Tibial nerve (tissue), 4 donors: Measurements from ENCODE around the gene MAP3K15. TPM values are rescaled to one million over a fixed set of nuclear protein-coding genes. Genes with fewer than 3 reads are reported as not detected.
A peak's percentile ranks its signal among the peaks of the same experiment; 100 is the strongest.

ENCODE experiments used
- DNase-seq, 2 donors: peaks; one replicate each; pipeline ENCODE4 v3.0.0-alpha.2; 2019; ENCODE audit warnings: low spot score in 2 of 2
- H3K27ac ChIP-seq, 4 donors: fragments of 200-600 bp; sonication (generic) in 3 of 4; one replicate each; pipeline ENCODE4 v1.5.1; 2017 to 2019; ENCODE audit warnings: mild to moderate bottlenecking in 1 of 4
- H3K27me3 ChIP-seq, 2 donors: fragments of 200-600 bp; sonication (generic) in 1 of 2; one replicate each; pipeline versions ENCODE4 v1.5.1 to v1.6.0; 2017 to 2019
- H3K36me3 ChIP-seq, 3 donors: fragments of 200-600 bp; sonication (generic); one replicate each; pipeline ENCODE4 v1.5.1; 2018 to 2019
- H3K4me1 ChIP-seq, 4 donors: fragments of 200-600 bp; sonication (generic) in 3 of 4; one replicate each; pipeline ENCODE4 v1.5.1; 2017 to 2019
- H3K4me3 ChIP-seq, 4 donors: fragments of 200-600 bp; sonication (generic) in 3 of 4; one replicate each; pipeline ENCODE4 v1.5.1; 2017 to 2019; ENCODE audit warnings: mild to moderate bottlenecking in 1 of 4, moderate library complexity in 1 of 4
- H3K9me3 ChIP-seq, 4 donors: fragments of 200-600 bp; sonication (generic) in 3 of 4; one replicate each; pipeline ENCODE4 v1.5.1; 2017 to 2019
- CTCF ChIP-seq, 5 experiments: fragments of 200-600 bp in 3 of 5; fragments of 450-650 bp in 2 of 5; sonication (generic) in 3 of 5; IDR thresholded peaks; one replicate each; pipeline ENCODE4 v1.5.1; 2016 to 2019; ENCODE audit warnings: antibody characterized with exemption in 5 of 5, mild to moderate bottlenecking in 3 of 5, moderate library complexity in 2 of 5
- EP300 ChIP-seq, 2 donors: sonication (generic); formaldehyde crosslinking; IDR thresholded peaks; one replicate each; pipeline ENCODE4 v1.6.1; 2017; ENCODE audit warnings: antibody characterized with exemption in 2 of 2, mild to moderate bottlenecking in 1 of 2
- POLR2A ChIP-seq, 2 donors: fragments of 450-650 bp; IDR thresholded peaks; one replicate each; pipeline ENCODE4 v1.6.1; 2017; ENCODE audit warnings: antibody characterized with exemption in 2 of 2, mild to moderate bottlenecking in 2 of 2, moderate library complexity in 2 of 2
- WGBS, 2 donors: methylation state at CpG; one replicate each; pipeline ENCODE4 v1.1.5; 2018; 5-methylcytosine and 5-hydroxymethylcytosine counted together
- total RNA-seq, 4 donors: library from RNA; depleted of rRNA; stranded (reverse); fragments of >200 nt; gene quantifications; one replicate each; pipeline ENCODE4 v1.1.0, GENCODE V29; 2016

MAP3K15 gene
- total RNA-seq, 4 donors from 2014 or later = not detected

- DNase-seq = no peak
- no peaks in the 10 kb centered on the region for H3K9me3 ChIP-seq
- no peaks in the 10 kb centered on the region for H3K36me3 ChIP-seq
- H3K4me1 ChIP-seq = no peaks in the 10 kb centered on the region
- no peaks in the 10 kb centered on the region for H3K27me3 ChIP-seq
- H3K4me3 ChIP-seq = no peak overlapping the region
- H3K27ac ChIP-seq = no peak overlapping the region
- TF ChIP-seq EP300 (IDR thresholded peaks at IDR 0.05) (no peak), CTCF (IDR thresholded peaks at IDR 0.05) (no peak), POLR2A (IDR thresholded peaks at IDR 0.05) (no peak)
- 59 to 83% methylated on average over 1 of the region's 1 CpG for WGBS, 2 donors
Measured at GRCh38 chrX:19560611-19561010, 45.3 kb upstream of the MAP3K15 start.

GRCh38 chrX:19557822-19558221 lies 42.5 kb upstream of the MAP3K15 start:
- TF ChIP-seq POLR2A (IDR thresholded peaks at IDR 0.05) (no peak), CTCF (IDR thresholded peaks at IDR 0.05) (no peak), EP300 (IDR thresholded peaks at IDR 0.05) (no peak)
- H3K4me1 ChIP-seq = no peaks in the 10 kb centered on the region
- no peaks in the 10 kb centered on the region for H3K36me3 ChIP-seq
- WGBS, 2 donors = 74 to 92% methylated on average over 2 of the region's 2 CpGs
- no peaks in the 10 kb centered on the region for H3K27me3 ChIP-seq
- H3K4me3 ChIP-seq = no peak overlapping the region
- DNase-seq = no peak
- no peaks in the 10 kb centered on the region for H3K9me3 ChIP-seq
- peak overlapping the region in 1 of 4 donors; percentile 15 for H3K27ac ChIP-seq

GRCh38 chrX:19556202-19556601 lies 40.9 kb upstream of the MAP3K15 start:
- WGBS, 2 donors = 82 to 92% methylated on average over 4 of the region's 4 CpGs
- Histone ChIP-seq H3K36me3 (no peaks in the 10 kb centered on the region), H3K4me3 (no peak overlapping the region), H3K27me3 (no peaks in the 10 kb centered on the region), H3K4me1 (no peaks in the 10 kb centered on the region), H3K27ac (no peak overlapping the region), H3K9me3 (no peaks in the 10 kb centered on the region)
- no peak for DNase-seq
- TF ChIP-seq POLR2A (IDR thresholded peaks at IDR 0.05) = no peak
- no peak for TF ChIP-seq EP300 (IDR thresholded peaks at IDR 0.05)
- no peak for TF ChIP-seq CTCF (IDR thresholded peaks at IDR 0.05)

GRCh38 chrX:19555683-19556082 lies 40.4 kb upstream of the MAP3K15 start:
- Histone ChIP-seq H3K36me3 (no peaks in the 10 kb centered on the region), H3K4me1 (no peaks in the 10 kb centered on the region), H3K9me3 (no peaks in the 10 kb centered on the region), H3K27me3 (no peaks in the 10 kb centered on the region), H3K27ac (no peak overlapping the region), H3K4me3 (no peak overlapping the region)
- TF ChIP-seq POLR2A (IDR thresholded peaks at IDR 0.05) = no peak
- TF ChIP-seq CTCF (IDR thresholded peaks at IDR 0.05) = no peak
- no peak for TF ChIP-seq EP300 (IDR thresholded peaks at IDR 0.05)
- 56 to 78% methylated on average over 5 of the region's 5 CpGs for WGBS, 2 donors
- DNase-seq = no peak

- H3K4me3 ChIP-seq = no peak overlapping the region
- no peaks in the 10 kb centered on the region for H3K4me1 ChIP-seq
- H3K27ac ChIP-seq = no peak overlapping the region
- 80 to 95% methylated on average over 5 of the region's 5 CpGs for WGBS, 2 donors
- no peaks in the 10 kb centered on the region for H3K9me3 ChIP-seq
- H3K36me3 ChIP-seq = no peaks in the 10 kb centered on the region
- TF ChIP-seq CTCF (IDR thresholded peaks at IDR 0.05) (no peak), EP300 (IDR thresholded peaks at IDR 0.05) (no peak), POLR2A (IDR thresholded peaks at IDR 0.05) (no peak)
- H3K27me3 ChIP-seq = no peaks in the 10 kb centered on the region
- DNase-seq = no peak
Measured at GRCh38 chrX:19555236-19555635, 39.9 kb upstream of the MAP3K15 start.
